Measurements from ENCODE around the gene ARHGEF19.

GRCh38 chr1:16165073-16165364, 47.4 kb downstream of the ARHGEF19 start:
- TF ChIP-seq POLR2A (IDR thresholded peaks at IDR 0.05) (no peak), CTCF (IDR thresholded peaks at IDR 0.05) (no peak)

Data from adrenal gland (tissue), 5 donors.